GM12864 (cell line): ENCODE data around the gene KRTAP1-5.

ENCODE experiments used
- DNase-seq: peaks from one replicate; pipeline ENCODE4 v3.0.0-alpha.2; 2011; ENCODE audit warnings: low read depth
- H3K4me3 ChIP-seq: 2 replicates; pipeline ENCODE4 v1.5.1; 2011; ENCODE audit warnings: mild to moderate bottlenecking, low read depth, low read length, control low read depth
- TF ChIP-seq, protein P1 (sequence below): IDR thresholded peaks from 2 replicates; pipeline ENCODE4 v1.5.1; 2011; ENCODE audit warnings: low read depth, mild to moderate bottlenecking, moderate library complexity, low read length, control low read depth, inconsistent platforms; ENCODE audit errors: missing control alignments

Gene KRTAP1-5, protein sequence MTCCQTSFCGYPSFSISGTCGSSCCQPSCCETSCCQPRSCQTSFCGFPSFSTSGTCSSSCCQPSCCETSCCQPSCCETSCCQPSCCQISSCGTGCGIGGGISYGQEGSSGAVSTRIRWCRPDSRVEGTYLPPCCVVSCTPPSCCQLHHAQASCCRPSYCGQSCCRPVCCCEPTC

DNA sequence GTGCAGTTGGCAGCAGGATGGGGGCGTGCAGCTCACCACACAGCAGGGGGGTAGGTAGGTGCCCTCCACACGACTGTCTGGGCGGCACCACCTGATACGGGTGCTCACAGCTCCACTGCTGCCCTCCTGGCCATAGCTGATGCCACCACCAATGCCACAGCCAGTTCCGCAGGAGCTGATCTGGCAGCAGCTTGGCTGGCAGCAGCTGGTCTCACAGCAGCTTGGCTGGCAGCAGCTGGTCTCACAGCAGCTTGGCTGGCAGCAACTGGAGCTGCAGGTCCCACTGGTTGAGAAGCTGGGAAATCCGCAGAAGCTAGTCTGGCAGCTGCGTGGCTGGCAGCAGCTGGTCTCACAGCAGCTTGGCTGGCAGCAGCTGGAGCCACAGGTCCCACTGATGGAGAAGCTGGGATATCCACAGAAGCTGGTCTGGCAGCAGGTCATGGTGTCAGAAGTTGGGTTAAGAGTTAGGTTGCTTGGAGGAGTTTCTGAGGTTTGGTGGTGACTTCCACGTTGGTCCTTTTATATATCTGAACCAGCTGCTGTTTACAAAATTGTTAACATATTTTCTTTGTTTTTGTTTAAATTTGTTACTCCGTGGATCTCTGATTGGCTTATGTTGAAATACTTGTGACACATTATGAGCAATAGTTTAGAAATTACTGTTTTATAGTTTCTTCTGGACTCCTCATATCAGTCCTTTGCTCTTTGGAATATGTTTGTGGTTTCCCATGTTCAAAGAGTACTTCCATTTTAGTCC is at the start of gene KRTAP1-5:
Gene KRTAP1-5, minus strand, starts transcription at position 494 of the 757 bp plus-strand sequence. Its CDS starts 53 bp downstream, at position 441.
- H3K4me3 ChIP-seq: no peak within 1 kb of the TSS
- no peak for DNase-seq
- TF ChIP-seq, protein P1, sequence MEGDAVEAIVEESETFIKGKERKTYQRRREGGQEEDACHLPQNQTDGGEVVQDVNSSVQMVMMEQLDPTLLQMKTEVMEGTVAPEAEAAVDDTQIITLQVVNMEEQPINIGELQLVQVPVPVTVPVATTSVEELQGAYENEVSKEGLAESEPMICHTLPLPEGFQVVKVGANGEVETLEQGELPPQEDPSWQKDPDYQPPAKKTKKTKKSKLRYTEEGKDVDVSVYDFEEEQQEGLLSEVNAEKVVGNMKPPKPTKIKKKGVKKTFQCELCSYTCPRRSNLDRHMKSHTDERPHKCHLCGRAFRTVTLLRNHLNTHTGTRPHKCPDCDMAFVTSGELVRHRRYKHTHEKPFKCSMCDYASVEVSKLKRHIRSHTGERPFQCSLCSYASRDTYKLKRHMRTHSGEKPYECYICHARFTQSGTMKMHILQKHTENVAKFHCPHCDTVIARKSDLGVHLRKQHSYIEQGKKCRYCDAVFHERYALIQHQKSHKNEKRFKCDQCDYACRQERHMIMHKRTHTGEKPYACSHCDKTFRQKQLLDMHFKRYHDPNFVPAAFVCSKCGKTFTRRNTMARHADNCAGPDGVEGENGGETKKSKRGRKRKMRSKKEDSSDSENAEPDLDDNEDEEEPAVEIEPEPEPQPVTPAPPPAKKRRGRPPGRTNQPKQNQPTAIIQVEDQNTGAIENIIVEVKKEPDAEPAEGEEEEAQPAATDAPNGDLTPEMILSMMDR: no peak

DNA sequence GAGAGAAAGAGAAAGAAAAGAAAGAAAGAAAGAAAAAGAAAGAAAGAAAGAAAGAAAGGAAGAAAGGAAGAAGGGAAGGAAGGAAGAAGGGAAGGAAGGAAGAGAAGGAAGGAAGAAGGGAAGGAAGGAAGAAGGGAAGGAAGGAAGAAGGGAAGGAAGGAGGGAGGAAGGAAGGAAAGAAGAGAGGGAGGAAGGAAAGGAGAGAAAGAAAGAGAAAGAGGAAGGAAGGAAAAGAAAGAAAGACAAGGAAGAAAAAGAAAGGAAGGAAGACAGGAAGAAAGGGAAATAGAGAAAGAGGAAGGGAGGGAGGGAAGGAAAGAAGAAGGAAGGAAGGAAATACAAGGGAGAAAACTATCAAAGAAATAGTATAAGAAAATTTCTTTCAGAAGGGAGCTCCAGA is 49.8 kb upstream of the KRTAP1-5 start:
- TF ChIP-seq, protein P1: no peak
- DNase-seq: no peak

DNA sequence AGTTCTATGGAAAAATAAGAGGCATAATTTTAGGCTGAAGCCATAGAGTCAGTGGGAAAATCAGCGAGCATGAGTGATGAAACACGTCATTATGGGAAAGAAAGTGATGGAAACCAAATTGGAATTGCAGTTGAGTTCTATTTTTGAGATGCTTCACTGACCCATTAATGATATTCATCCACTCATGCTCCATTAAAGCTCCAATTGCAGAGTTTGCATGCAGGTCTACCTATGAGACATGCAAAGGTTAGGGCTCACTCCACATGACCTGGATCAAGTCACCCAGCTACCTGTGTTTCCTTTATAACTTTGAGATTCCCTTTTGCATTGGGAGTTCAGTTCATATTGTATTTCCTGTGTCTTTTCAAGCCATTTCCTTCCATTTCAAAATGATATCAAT is 46.7 kb upstream of the KRTAP1-5 start:
- no peak for DNase-seq
- H3K4me3 ChIP-seq: no peak overlapping the region
- TF ChIP-seq, protein P1: no peak

More for the DNA sequence above, 49.8 kb upstream of the KRTAP1-5 start:
- no peak overlapping the region for H3K4me3 ChIP-seq

DNA sequence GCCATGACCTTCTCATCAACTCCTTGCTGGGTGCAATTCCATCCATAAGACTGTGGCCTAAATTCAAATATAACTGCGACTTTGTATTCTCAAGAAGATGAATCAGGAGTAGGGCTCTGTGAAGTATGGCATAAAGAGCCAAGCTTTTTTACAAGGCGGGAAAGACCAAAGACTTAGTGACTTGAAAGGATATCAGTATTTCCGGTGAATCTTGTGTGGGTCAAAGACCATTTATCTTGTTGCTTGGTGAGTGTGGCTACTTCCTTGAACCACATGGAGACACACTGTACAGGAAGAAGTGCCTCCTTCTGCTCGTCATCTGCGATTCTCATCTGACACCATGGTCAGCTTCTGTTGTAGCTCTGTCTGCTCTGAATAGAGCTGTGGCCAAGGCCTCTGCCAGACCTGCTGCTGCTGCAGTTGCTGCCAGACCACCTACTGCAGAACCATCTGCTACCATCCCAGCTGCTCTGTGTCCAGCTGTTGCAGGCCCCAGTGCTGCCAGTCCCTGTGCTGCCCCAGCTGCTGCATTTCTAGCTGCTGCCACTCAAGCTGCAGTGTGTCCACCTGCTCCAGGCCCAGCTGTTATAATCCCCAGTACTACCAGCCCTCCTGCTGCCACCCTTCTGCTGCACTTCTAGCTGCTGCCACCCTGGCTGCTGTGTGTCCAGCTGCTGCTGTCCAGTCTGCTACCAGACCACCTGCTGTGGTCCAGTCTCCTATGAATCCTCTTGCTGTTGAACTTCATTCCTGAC is 44.8 kb upstream of the KRTAP1-5 start:
- no peak for DNase-seq
- TF ChIP-seq, protein P1: no peak
- H3K4me3 ChIP-seq: no peak overlapping the region

DNA sequence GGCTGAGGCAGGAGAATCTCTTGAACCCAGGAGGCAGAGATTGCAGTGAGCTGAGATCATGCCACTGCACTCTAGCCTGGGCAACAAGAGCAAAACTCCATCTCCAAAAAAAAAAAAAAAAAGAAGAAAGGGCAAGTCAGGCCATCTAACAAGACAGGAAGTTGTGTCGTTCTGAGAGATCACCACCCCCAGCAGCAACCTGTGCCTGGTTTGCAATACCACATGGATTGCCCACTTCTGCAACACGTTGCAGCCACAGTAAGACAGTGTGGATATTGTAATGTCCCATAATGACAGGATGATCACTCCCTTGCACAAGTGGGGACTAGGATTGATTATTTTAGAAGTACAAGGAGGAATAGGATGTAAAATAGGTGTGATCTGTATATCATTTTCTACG is 42.0 kb upstream of the KRTAP1-5 start:
- no peak overlapping the region for H3K4me3 ChIP-seq
- no peak for DNase-seq
- TF ChIP-seq, protein P1: no peak

DNA sequence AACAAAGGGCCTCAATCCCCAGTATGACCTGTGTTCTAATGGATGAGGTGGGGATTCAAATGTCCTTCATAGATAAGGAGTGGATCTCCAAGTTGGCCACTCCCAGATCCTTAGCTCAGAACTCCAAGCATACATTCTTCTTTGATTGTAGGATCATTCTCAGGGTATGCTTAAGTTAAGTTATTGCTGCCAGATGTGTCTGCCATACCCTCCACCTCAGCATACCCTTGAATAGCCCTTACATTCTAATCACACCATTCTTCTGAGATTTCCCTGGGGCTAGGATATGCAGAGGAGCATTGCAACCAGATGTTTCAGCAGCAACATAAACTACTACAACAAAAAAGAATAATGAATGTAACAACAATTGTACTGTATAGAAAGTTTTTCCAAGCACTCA is 40.3 kb upstream of the KRTAP1-5 start:
- no peak for DNase-seq
- TF ChIP-seq, protein P1: no peak
- H3K4me3 ChIP-seq: no peak overlapping the region
